Dedifferentiated amniotic fluid mesenchymal stem cell (primary cell): Measurements from ENCODE around the gene ST8SIA2.

Experiments used
- DNase-seq: peaks from one replicate; pipeline ENCODE4 v3.0.0-alpha.2; 2016; ENCODE audit errors: extremely low spot score

The ST8SIA2 gene

GRCh38 chr15:92393071-92393979 is at the start of gene ST8SIA2:
Gene ST8SIA2, plus strand, starts transcription at chr15:92393881. Its CDS starts 184 bp downstream, at chr15:92394065.
- no peak for DNase-seq

GRCh38 chr15:92343924-92344643 is 49.6 kb upstream of the ST8SIA2 start:
- no peak for DNase-seq

GRCh38 chr15:92346063-92346462 is 47.6 kb upstream of the ST8SIA2 start:
- no peak for DNase-seq

- DNase-seq = no peak
Measured at GRCh38 chr15:92355307-92355706, 38.4 kb upstream of the ST8SIA2 start.

GRCh38 chr15:92361321-92362000 is 32.2 kb upstream of the ST8SIA2 start:
- no peak for DNase-seq

GRCh38 chr15:92362001-92362350 is 31.7 kb upstream of the ST8SIA2 start:
- no peak for DNase-seq

- DNase-seq = no peak
Measured at GRCh38 chr15:92365084-92365483, 28.6 kb upstream of the ST8SIA2 start.

GRCh38 chr15:92365906-92366305 is 27.8 kb upstream of the ST8SIA2 start:
- DNase-seq = no peak

- DNase-seq = no peak
Measured at GRCh38 chr15:92366381-92366780, 27.3 kb upstream of the ST8SIA2 start.

- no peak for DNase-seq
Measured at GRCh38 chr15:92375057-92375456, 18.6 kb upstream of the ST8SIA2 start.

- DNase-seq = no peak
Measured at GRCh38 chr15:92376109-92376508, 17.6 kb upstream of the ST8SIA2 start.

GRCh38 chr15:92377083-92377789 is 16.4 kb upstream of the ST8SIA2 start:
- DNase-seq = no peak

- no peak for DNase-seq
Measured at GRCh38 chr15:92383519-92384324, 10.0 kb upstream of the ST8SIA2 start.

GRCh38 chr15:92384381-92384780 is 9.3 kb upstream of the ST8SIA2 start:
- no peak for DNase-seq

GRCh38 chr15:92385096-92385495 is 8.6 kb upstream of the ST8SIA2 start:
- DNase-seq = no peak

GRCh38 chr15:92391640-92392039 is 2.0 kb upstream of the ST8SIA2 start:
- DNase-seq = no peak

GRCh38 chr15:92392462-92392861 is 1.2 kb upstream of the ST8SIA2 start:
- no peak for DNase-seq

GRCh38 chr15:92393980-92394308 is 263 bp downstream of the ST8SIA2 start:
- DNase-seq = no peak

GRCh38 chr15:92394309-92395097 is 822 bp downstream of the ST8SIA2 start:
- no peak for DNase-seq

GRCh38 chr15:92395098-92395635 is 1.5 kb downstream of the ST8SIA2 start:
- DNase-seq = no peak
